Keratinocyte (primary cell): Measurements from ENCODE around the gene GALNT2.

Source experiments
- EZH2 ChIP-seq: IDR thresholded peaks from one replicate; pipeline ENCODE4 v1.6.1; 2012; ENCODE audit warnings: inconsistent platforms, mild to moderate bottlenecking, low read length, moderate library complexity
- TF ChIP-seq, protein P1 (sequence below), 3 experiments: IDR thresholded peaks in 1 of 3; conservative IDR thresholded peaks in 1 of 3; optimal IDR thresholded peaks in 1 of 3; 2 replicates in 2 of 3; 3 replicates in 1 of 3; pipeline versions ENCODE3 to v1.5.1; 2011; ENCODE audit warnings: low read length in 3 of 3, mild to moderate bottlenecking in 3 of 3, moderate library complexity in 2 of 3, control low read depth in 1 of 3, inconsistent platforms in 1 of 3; ENCODE audit not compliant: insufficient read depth in 2 of 3; ENCODE audit errors: extremely low read depth in 1 of 3

DNA sequence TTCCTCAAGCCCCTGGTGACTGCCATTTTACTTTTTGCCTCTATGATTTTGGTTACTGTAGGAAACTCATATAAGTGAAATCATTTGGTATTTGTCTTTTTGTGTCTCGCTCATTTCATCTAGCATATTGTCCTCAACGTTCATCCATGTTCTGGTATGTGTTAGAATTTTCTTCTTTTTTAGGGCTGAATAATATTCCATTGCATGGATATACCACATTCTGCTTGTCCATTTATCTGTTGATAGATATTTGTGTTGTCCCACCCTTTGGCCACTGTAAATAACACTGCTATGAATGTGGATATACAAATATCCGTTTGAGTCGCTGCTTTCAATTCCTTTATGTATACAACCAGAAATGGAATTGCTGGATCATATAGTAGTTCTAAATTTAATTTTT, 4.5 kb upstream of the GALNT2 start:
- TF ChIP-seq, protein P1, sequence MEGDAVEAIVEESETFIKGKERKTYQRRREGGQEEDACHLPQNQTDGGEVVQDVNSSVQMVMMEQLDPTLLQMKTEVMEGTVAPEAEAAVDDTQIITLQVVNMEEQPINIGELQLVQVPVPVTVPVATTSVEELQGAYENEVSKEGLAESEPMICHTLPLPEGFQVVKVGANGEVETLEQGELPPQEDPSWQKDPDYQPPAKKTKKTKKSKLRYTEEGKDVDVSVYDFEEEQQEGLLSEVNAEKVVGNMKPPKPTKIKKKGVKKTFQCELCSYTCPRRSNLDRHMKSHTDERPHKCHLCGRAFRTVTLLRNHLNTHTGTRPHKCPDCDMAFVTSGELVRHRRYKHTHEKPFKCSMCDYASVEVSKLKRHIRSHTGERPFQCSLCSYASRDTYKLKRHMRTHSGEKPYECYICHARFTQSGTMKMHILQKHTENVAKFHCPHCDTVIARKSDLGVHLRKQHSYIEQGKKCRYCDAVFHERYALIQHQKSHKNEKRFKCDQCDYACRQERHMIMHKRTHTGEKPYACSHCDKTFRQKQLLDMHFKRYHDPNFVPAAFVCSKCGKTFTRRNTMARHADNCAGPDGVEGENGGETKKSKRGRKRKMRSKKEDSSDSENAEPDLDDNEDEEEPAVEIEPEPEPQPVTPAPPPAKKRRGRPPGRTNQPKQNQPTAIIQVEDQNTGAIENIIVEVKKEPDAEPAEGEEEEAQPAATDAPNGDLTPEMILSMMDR (optimal IDR thresholded peaks at IDR 0.05 in 1 of 3, IDR thresholded peaks at IDR 0.05 in 1 of 3, conservative IDR thresholded peaks at IDR 0.05 in 1 of 3; ENCODE audit: extremely low read depth in 1 of 3, insufficient read depth in 2 of 3, low read length in 3 of 3), result no peak
- TF ChIP-seq EZH2, result no peak
